Femur (tissue), 1 donor: ENCODE results near the gene CABP1.
"Not testable (repeated sequence)": the region's sequence is repeated elsewhere in the genome, so short reads cannot be mapped to it uniquely, and the experiment has no call there.

Source experiments
- DNase-seq: peaks from one replicate; pipeline ENCODE4 v3.0.0-alpha.2; 2017

The CABP1 gene

DNA sequence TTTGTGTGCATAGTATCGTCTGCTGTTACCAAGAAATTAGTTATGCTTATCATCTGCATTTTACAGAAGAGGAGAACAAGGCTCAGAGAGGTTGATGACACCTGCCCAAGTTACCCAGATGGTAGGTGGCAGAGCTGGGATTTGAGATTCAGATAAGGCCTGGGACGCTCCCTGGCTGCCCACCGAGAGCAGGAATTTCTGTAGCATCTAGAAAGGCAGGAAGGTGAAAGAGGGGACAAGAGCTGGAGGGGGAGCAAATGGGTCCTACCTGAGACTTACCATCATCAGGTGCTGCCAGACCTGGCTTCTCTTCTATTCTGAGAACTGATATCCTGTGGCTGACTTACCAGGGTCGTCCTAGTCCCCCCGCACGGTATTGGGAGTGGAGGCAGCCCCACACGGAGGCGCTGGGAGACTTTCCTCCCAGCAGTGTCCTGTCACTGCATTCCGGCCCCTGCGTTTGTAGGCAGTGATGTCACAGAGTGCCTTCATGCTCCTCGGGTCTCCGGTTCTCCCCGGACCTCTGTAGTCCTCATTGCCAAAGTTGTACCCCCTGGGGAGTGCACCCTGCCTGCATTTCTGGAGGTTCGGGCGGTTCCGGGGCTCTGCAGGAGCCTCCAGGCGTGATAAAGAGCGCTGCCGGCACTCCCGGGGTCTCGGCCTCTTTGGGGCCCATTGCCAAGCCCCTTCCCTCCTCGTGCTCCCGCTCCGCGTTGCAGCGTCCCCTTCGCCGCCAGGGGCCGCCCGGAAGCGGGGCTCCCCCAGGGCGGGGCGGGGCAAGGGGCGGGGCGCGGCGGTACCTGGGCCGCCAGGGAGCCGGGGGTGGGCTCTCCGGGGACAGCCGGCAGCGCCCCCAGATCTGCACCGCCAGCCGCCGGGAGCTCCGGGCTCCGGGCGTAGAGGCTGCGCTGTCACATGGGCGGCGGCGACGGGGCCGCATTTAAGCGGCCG lies at the start of gene CABP1:
Gene CABP1, plus strand, starts transcription at position 856 of the 951 bp plus-strand sequence. Its CDS starts 60 bp downstream, at position 916.
- no peak for DNase-seq

DNA sequence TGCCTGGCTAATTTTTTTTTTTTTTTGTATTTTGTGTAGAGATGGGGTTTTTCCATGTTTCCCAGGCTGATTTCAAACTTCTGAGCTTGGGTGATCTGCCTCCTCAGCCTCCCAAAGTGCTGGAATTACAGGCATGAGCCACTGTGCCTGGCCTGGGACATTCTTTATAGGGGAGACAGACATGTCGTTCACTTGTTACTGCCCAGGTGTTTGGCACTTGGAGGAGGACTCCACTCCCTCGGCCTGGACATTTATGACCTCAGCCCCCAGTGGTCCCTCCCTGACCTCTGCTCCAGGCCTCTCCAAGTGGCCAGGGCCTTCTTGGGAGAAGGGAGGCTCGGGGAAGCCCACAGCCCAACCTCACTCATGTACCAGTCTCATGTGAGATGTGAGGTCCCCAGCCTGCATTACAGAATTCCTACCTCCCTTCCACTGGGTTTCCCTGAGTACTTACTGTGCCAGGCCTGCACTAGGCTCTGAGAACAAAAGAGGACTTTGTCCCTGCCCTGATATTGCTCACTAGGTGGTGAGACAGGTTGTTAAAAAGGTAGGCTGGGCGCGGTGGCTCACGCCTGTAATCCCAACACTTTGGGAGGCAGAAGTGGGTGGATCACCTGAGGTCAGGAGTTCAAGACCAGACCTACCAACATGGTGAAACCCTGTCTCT lies 49.6 kb upstream of the CABP1 start:
- no peak for DNase-seq

DNA sequence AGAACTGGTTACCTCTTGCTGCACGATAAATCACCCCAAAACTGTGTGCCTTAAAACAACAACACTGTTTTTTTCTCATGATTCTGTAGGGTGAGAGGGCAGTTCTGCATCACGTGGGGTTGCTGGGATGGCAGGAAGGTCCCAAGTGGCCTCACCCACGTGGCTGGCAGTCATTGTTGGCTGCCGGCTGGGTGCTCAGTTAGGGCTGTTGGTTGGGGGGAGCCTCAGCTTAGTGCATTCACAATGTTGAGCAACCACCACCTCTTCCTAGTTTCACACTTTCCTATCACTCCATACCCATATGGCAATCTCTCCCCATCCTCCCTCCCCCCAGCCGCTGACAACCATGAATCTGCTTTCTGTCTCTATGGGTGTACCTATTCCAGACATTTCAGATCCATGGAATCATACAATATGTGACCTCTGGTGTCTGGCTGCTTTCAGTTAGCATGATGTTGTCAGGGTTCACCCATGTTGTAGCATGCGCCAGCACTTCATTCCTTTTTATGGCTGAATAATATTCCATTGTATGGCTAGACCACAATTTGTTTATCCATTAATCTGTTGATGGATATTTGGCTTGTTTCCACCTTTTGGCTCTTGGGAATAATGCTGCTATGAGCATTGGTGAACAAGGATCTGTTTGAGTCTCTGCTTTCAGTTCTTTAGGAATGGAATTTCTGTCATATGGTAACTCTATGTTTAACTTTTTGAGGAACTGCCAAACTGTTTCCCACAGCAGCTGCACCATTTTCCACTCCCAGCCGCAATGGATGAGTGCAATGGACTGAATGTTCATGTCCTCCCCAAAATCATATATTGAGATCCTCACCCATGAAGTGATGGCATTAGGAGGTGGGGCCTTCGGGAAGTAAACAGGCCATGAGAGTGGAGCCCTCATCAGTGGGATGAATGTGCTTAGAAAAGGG lies 48.0 kb upstream of the CABP1 start:
- DNase-seq, result no peak

DNA sequence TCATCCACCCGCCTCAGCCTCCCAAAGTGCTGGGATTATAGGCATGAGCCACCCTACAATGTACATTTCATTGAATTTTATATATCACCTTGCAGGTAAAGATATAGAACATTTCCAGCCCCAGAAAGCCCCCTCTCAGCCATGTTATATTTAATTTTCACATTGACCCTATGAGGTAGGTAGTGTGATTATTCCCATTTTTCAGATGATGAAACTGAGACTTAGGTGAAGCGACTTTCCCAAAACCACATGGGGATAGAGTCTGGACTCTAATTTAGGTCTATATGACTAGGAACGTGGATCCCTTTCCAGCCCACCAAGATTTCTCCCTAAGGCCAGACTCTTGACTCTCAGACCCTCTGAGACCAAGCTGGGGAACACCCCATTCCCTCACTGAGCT lies 43.5 kb upstream of the CABP1 start:
- DNase-seq, result no peak

DNA sequence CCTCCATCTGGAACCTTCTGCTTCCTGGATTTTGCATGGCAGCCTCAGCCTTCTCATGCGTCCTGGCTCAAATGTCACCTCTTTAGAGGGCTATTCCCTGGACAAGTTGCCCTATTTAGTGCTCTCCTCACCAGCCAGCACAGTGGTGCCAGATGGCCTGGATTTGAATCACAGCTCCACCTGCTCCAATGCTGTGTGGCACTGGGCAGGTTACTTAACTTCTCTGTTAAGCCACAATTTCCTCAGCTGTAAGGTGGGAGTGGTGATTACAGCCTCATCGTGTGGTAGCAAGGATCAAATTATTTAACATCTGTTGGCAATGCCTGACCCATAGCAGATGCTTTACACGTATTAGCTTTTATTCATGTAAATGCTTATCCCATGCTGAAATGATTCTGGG lies 42.6 kb upstream of the CABP1 start:
- DNase-seq, result no peak

DNA sequence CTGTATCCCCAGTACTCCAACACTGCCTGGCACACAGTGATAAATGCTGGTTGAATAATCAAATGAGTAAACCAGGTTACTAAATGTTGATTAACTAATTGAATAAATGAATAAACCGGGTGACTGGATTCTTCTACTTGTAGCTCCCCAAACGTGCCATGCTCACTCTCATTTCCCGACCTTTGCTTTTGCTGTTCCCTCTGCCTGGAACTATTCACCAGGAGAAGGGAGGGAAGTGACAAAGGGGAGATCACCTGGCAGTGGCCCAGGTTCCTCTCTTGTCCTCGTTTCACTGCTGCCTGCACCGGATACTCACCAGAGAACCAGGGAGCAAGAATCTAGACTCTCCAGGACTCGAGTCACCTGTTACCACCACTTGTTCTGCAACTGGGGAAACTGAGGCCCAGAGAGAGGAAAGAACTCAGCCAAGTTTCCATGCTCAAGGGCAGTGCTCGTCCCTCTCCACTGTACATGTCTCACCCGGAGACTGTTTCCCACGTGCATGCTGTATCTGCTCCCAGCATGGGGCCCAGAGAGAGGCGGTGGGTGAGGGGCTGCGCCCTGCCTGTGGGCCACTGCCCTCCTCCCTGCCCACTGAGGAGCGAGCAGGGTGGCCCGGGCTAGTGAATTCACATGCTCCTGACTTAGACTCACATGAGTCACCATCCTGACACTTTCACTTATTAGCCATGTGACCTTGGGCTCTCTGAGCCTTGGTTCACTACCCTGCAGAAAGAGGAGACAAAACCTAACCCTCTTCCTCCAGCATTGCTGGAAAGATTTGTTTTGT lies 41.6 kb upstream of the CABP1 start:
- DNase-seq, result no peak

DNA sequence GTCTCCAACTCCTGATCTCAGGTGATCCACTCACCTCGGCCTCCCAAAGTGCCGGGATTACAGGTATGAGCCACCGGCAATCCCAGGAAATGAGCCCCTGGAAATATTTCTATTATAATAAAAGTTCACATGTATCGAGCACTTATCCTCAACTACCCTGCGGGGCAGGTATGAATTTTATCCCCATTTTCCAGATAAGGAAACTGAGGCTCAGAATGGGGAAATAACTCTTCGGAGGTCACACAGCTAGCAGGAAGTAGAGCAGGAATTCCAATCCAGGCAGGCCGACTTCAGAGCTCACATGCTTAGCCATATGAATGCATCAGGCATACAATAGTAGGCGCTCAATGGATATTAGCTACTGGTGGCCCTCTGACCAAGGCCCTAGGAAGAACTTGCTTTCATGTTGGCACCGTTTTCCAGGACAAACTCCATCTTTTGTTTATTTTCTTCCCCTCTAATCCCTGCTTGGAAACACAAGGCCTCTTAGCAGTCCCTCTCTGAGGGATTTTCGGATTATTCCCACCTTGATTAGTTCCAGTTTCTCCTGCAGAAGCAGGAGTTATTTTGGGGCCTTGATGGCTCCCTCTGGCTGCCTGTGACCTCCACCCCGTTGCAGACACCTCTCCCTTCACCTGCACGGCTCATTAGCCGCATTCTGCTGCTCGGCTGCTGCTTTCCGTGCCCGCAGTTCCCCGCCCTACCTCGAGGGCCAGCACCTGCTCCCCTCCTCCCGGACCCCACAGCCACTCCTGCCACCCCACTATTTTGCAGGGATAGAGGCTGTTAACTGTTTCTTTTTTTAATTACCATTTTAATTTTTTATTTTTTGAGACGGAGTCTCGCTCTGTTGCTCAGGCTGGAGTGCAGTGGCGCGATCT lies 40.5 kb upstream of the CABP1 start:
- no peak for DNase-seq

DNA sequence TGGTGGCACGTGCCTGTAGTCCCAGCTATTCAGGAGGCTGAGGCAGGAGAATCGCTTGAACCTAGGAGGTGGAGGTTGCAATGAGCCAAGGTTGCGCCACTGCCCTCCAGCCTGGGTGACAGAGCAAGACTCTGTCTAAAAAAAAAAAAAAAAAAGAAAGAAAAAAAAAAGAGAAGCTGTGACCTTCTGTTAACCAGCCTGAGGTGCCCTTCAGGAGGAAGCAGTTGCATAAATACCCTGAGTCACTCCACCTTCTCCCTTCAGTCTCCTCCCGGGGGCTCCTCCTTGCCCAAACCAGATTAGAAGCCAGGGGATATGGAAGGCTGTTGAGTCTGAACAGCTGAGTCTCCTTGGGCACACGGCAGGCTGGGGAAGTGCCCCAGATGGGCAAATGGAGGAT lies 38.0 kb upstream of the CABP1 start:
- DNase-seq, result not testable (repeated sequence)

DNA sequence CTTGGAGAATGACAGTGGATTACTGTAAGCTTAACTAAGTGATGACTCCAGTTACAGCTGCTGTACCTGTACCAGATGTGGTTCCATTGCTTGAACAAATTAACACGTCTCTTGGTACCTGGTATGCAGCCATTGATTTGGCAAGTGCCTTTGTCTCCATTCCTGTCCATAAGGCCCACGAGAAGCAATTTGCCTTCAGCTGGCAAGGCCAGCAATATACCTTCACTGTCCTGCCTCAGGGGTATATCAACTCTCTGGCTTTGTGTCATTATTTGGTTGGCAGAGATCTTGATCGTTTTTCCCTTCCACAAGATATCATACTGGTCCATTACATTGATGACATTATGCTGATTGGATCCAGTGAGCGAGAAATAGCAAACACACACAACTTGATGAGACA lies 29.9 kb upstream of the CABP1 start:
- DNase-seq, result no peak

DNA sequence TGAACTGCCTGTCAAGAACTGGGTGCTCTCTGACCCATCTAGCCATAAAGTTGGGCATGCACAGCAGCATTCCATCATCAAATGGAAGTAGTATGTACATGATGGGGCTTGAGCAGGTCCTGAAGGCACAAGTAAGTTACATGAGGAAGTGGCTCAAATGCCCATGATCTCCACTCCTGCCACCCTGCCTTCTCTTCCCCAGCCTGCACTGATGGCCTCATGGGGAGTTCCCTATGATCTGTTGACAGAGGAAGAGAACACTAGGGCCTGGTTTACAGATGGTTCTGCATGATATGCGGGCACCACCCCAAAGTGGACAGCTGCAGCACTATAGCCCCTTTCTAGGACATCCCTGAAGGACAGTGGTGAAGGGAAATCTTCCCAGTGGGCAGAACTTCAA lies 28.9 kb upstream of the CABP1 start:
- DNase-seq, result not testable (repeated sequence)

DNA sequence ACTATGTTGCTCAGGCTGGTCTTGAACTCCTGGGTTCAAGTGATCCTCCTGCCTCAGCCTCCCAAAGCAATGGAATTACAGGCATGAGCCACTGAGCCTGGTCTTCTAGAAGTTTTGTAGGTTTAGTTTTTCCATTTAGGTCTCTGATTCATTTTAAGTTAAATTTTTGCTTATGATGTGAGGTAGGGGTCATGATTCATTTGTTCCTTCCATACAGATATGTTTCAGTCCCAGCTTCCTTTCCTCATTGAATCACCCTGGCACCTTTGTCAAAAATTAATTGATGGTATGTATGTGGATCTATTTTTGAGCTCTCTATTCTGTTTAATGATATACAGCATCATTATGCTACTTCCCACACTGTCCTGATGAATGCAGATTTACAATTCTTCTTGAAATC lies 25.6 kb upstream of the CABP1 start:
- no peak for DNase-seq

DNA sequence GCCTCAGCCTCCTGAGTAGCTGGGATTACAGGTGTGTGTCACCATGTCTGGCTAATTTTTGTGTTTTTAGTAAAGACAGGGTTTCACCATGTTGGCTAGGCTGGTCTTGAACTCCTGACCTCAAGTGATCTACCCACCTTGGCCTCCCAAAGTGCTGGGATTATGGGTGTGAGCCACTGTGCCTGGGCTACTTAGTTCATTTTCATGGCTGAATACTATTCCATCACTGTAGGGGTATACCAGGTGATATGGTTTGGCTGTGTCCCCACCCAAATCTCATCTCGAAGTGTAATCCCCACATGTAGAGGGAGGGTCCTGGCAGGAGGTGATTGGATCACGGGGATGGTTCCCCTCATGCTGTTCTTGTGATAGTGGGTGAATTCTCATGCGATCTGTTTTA lies 23.2 kb upstream of the CABP1 start:
- DNase-seq, result not testable (repeated sequence)

DNA sequence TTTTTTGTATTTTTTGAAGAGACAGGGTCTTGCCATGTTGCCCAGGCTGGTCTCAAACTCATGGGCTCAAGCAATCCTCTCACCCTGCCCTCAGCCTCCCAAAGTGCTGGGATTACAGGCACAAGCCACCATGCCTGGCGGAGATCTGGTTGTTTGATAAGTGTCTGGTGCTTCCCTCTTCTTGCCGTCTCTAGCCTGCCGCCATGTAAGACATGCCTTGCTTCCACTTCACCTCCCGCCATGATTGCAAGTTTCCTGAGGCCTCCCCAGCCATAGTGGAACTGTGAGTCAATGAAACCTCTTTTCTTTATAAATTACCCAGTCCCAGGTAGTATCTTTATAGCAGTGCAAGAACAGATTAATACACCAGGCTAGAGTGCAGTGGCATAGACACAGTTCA lies 22.7 kb upstream of the CABP1 start:
- not testable (repeated sequence) for DNase-seq

DNA sequence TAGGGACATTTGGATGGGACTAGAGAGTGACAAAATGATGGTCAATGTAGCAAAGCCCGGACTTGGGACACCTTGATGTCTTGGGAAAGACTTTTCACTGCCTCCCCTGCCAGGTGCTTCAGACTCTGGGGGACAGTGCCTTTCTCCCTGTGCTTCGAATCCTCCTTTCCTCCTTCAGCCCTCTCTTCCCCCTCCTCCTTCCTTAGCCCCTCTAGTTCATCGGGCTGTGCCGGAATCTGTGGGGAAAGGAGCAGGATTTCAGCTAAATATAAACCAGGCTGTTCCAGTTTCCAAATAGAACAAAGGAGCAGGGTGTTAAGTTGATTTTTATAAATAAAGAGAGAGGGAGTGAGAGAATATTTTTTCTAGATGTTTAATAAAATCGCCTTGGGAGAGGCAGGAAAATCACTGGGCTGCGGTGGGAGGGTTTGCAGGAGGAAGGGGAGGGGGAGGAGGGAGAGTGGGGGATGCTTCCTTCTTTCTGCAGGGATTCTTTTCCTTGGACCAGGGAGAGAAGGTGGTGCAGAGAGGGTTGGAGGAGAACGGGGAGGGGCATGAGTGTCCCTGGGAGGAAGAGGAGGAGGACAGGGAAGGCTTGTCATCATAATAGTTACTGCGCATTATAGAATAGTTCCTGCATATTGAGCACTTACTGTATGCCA lies 21.3 kb upstream of the CABP1 start:
- DNase-seq, result no peak

DNA sequence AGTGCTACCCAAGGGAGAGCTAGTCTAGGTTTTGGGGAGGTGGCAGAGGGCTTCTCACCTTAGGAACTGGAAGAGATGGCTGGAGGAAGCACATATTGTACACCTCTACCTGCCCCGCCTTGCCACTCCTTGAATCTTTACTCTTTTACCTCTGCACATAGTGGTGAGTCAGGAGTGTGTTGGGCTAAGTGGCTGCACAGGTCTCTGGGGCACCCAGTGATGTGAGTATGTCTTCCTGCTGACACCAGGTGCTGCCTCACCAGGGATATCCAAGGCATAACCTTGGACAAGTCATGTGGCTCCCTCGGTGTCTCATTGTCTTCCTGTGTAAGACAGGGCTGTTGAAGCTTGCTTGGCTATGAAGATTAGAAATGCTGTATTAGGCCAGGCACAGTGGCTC lies 19.8 kb upstream of the CABP1 start:
- DNase-seq, result no peak

DNA sequence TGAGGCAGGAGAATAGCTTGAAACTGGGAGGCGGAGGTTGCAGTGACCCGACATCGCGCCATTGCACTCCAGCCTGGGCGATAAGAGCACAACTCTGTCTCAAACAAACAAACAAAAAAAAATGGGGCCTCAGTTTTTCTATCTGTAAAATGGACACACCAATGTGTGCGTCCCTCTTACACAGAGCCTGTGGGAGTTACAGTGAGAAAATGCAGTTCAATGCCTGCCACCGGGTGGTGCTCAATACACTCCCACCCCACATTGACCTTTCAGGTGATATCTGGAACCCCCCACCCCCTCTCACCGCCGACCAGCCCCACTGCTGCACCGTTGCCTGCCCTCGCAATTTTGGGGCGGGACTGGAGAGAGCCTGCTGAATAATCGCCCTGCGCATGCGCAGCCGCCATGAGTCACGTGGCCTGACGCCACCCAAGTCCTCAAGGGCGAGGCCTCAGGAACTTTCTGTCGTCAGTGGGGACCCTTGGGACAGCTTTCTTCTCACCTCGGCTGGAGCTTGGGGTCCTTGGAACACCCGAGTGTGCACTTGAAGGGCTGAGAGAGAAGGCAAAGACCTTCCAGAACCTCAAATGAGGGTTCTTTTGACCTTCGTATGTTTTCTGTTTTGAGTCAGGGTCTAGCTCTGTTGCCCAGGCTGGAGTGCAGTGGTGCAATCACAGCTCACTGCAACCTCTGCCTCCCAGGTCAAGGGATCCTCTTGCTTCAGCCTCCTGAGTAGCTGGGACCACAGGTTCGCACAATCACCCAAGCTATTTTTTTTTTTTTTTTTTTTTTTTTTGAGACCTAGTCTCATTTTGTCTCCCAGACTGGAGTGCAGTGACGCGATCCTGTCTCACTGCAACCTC lies 14.6 kb upstream of the CABP1 start:
- no peak for DNase-seq

DNA sequence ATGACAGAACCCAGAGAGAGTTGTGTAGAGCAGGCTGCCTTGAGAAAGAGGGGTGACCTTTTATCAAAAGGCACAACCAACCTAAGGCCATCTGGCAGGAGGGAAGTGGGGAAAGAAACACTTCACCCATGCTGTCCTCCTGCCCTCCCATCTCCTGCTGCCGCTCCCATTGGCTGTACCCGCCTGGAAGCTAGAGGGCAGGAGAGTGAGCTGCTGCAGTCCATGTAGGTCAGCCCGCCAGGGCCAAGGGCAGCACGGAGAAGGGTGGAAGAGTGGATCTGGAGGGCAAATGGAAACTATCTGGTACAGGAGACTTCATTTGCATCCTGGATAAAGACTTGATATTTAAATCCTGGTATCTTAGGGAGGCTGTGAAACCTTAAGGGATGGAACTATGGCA lies 11.5 kb upstream of the CABP1 start:
- DNase-seq, result no peak

DNA sequence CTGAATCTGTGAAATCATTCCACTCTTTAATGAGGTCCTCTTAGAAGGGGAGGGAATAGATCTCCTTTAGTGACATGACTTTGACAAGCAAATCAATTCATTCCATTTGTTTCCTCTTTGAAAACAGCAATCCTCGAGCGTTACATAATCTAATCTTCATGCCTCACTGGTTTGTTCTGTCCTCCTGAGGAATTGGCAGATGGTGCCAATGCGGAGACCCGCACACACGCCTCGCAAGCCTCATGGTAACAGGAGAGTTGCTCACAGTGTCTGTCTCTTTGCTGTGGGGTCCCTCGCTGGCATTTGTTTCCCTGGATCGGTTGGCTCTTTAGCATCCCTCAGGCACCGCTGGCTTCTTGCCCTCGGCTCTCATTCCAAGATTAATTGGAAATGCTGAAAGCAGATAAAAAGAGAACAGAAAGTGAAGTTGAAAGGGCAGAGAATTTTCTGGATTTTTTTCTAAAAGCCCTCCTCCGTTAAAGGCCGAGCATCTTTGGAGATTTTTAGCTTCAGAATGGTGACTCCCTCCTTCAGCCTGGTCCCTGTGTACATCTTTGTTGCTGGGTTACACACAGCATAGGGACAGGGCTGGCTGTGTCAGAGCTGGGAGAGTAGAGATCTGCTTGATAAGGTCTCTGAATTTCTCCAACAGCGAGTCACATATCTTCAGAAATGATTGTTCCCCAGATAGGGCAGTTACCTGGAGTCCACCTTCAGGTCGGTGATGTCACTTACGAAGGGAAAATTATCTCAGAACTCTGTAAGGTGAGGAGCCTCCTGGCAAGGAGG lies 10.1 kb upstream of the CABP1 start:
- DNase-seq, result no peak

DNA sequence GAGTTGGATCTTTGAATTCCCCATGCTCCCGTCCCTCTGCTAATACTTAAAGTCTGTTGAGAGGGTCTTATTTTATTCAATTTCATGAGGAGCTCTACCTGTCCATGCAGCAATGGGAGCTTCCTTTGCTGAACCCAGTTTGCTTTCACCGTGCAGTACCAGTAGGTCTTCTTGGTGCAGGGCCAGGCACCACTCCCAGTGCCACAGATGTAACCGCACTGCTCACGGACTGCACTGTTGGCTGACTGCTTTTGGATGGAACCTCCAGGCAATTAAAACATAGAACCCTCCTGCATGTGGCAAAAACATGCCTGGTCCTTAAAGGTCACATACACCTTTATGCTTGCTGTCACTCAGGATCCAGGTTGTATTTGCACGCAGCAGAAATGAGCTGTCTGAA lies 9.3 kb upstream of the CABP1 start:
- no peak for DNase-seq
